ENCODE measurements around the gene LMLN.
A peak's percentile ranks its signal among the peaks of the same experiment; 100 is the strongest.
"Not testable (repeated sequence)": the region's sequence is repeated elsewhere in the genome, so short reads cannot be mapped to it uniquely, and the experiment has no call there.

Gene LMLN

GRCh38 chr3:197959891-197960693 is at the start of gene LMLN:
LMLN (plus strand) TSS chr3:197960217; CDS start chr3:197960246, 29 bp downstream.
- DNase-seq: peak; percentile 80

GRCh38 chr3:197912741-197913476 is 47.1 kb upstream of the LMLN start:
- no peak for DNase-seq

- no peak for DNase-seq
Observed at GRCh38 chr3:197913641-197914380, 46.2 kb upstream of the LMLN start.

GRCh38 chr3:197921429-197922275 is 38.4 kb upstream of the LMLN start:
- DNase-seq: not testable (repeated sequence)

GRCh38 chr3:197926418-197926817 is 33.6 kb upstream of the LMLN start:
- DNase-seq: no peak

- not testable (repeated sequence) for DNase-seq
Observed at GRCh38 chr3:197927578-197927977, 32.4 kb upstream of the LMLN start.

- no peak for DNase-seq
Observed at GRCh38 chr3:197936819-197937384, 23.1 kb upstream of the LMLN start.

GRCh38 chr3:197940745-197941384 is 19.2 kb upstream of the LMLN start:
- DNase-seq: no peak

GRCh38 chr3:197942956-197943556 is 17.0 kb upstream of the LMLN start:
- no peak for DNase-seq

- no peak for DNase-seq
Observed at GRCh38 chr3:197949191-197949777, 10.7 kb upstream of the LMLN start.

- peak; percentile 79 for DNase-seq
Observed at GRCh38 chr3:197949778-197950676, 10.0 kb upstream of the LMLN start, which contains the start of gene RPL35A. RPL35A (plus strand) TSS chr3:197950190; CDS start chr3:197950968, 778 bp downstream.

GRCh38 chr3:197950677-197951061 is 9.3 kb upstream of the LMLN start:
- DNase-seq: no peak

GRCh38 chr3:197951392-197951990 is 8.5 kb upstream of the LMLN start:
- DNase-seq: no peak

GRCh38 chr3:197952440-197952839 is 7.6 kb upstream of the LMLN start:
- no peak for DNase-seq

GRCh38 chr3:197953325-197953724 is 6.7 kb upstream of the LMLN start:
- no peak for DNase-seq

- no peak for DNase-seq
Observed at GRCh38 chr3:197953881-197954280, 6.1 kb upstream of the LMLN start.

GRCh38 chr3:197955892-197956477 is 4.0 kb upstream of the LMLN start:
- DNase-seq: no peak

GRCh38 chr3:197956626-197956988 is 3.4 kb upstream of the LMLN start:
- DNase-seq: no peak

- no peak for DNase-seq
Observed at GRCh38 chr3:197957790-197958133, 2.3 kb upstream of the LMLN start.
